Measurements from ENCODE around the gene COMMD8. TPM values are rescaled to one million over a fixed set of nuclear protein-coding genes. Genes with fewer than 3 reads are reported as not detected.

The COMMD8 gene
- total RNA-seq, 1 experiment from 2014 or later: 10.9 TPM

- Histone ChIP-seq H4K5ac (ENCODE audit: insufficient read length, low read depth, low read length) (no peak overlapping the region), H3T11ph (ENCODE audit: low read length) (no peak overlapping the region), H4K8ac (replicated peaks; ENCODE audit: insufficient read length, low read depth, low read length) (no peak overlapping the region), H2BK20ac (ENCODE audit: low read depth, low read length, poor library complexity, severe bottlenecking) (no peak overlapping the region), H4K91ac (ENCODE audit: insufficient read length, low read depth, low read length) (no peak overlapping the region), H3K79me1 (ENCODE audit: insufficient read depth, low read depth, low read length, poor library complexity, severe bottlenecking) (no peaks in the 10 kb centered on the region), H3K4me2 (ENCODE audit: insufficient read depth, insufficient read length, low read length) (no peak overlapping the region), H2BK12ac (ENCODE audit: insufficient read length, low read depth, low read length) (no peak overlapping the region), H2BK15ac (ENCODE audit: low read depth, low read length) (no peak overlapping the region), H3K9me3 (ENCODE audit: control insufficient read depth, low read depth, low read length) (no peaks in the 10 kb centered on the region), H3K4me1 (ENCODE audit: insufficient read depth, low read length) (no peaks in the 10 kb centered on the region), H3K18ac (ENCODE audit: insufficient read length, low read depth, low read length) (no peak overlapping the region), H3K27ac (ENCODE audit: insufficient read length, low read depth, low read length) (no peak overlapping the region), H3K79me2 (ENCODE audit: insufficient read depth, low read length) (no peaks in the 10 kb centered on the region), H2AFZ (ENCODE audit: low read length) (no peak overlapping the region), H3K4ac (ENCODE audit: low read depth, low read length) (no peak overlapping the region), H2BK120ac (ENCODE audit: low read depth, low read length, poor library complexity, severe bottlenecking) (no peak overlapping the region), H3K9ac (ENCODE audit: extremely low read depth, insufficient read length, low read length) (no peak overlapping the region), H3K56ac (ENCODE audit: insufficient read length, low read depth, low read length) (no peak overlapping the region), H3K27me3 (ENCODE audit: insufficient read depth, low read length) (no peaks in the 10 kb centered on the region), H3K14ac (ENCODE audit: insufficient read depth, low read length) (no peak overlapping the region), H4K20me1 (ENCODE audit: control insufficient read depth, insufficient read depth, insufficient read length) (no peaks in the 10 kb centered on the region), H2BK5ac (ENCODE audit: insufficient read length, low read length) (no peak overlapping the region), H3K23me2 (ENCODE audit: insufficient read length, low read depth, low read length, poor library complexity, severe bottlenecking) (no peaks in the 10 kb centered on the region), H2AK5ac (ENCODE audit: insufficient read length, low read length) (no peak overlapping the region), H3K23ac (ENCODE audit: insufficient read length, low read depth, low read length) (no peak overlapping the region)
- no peak overlapping the region for H3K27ac Mint-ChIP-seq
- no peaks in the 10 kb centered on the region for H3K9me3 Mint-ChIP-seq
- H3K4me3 Mint-ChIP-seq: no peak overlapping the region
- H3K36me3 Mint-ChIP-seq (ENCODE audit: insufficient read depth in 1 of 3, low read depth in 3 of 3): no peaks in the 10 kb centered on the region
- peaks cover 16% of the 10 kb centered on the region in 2 experiments for H3K4me1 Mint-ChIP-seq
- TF ChIP-seq, protein P1, sequence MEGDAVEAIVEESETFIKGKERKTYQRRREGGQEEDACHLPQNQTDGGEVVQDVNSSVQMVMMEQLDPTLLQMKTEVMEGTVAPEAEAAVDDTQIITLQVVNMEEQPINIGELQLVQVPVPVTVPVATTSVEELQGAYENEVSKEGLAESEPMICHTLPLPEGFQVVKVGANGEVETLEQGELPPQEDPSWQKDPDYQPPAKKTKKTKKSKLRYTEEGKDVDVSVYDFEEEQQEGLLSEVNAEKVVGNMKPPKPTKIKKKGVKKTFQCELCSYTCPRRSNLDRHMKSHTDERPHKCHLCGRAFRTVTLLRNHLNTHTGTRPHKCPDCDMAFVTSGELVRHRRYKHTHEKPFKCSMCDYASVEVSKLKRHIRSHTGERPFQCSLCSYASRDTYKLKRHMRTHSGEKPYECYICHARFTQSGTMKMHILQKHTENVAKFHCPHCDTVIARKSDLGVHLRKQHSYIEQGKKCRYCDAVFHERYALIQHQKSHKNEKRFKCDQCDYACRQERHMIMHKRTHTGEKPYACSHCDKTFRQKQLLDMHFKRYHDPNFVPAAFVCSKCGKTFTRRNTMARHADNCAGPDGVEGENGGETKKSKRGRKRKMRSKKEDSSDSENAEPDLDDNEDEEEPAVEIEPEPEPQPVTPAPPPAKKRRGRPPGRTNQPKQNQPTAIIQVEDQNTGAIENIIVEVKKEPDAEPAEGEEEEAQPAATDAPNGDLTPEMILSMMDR (conservative IDR thresholded peaks at IDR 0.05): no peak
- DNase-seq: no peak
- H3K27me3 Mint-ChIP-seq (ENCODE audit: low read depth): no peaks in the 10 kb centered on the region
- WGBS (ENCODE audit: extremely low coverage, insufficient read length, low lambda C conversion rate): no CpG with 5 or more reads among the region's 2 CpGs
Measured at GRCh38 chr4:47465004-47465403, 1.5 kb upstream of the COMMD8 start.

Data from H9 (cell line).